PC-3 (cell line): ENCODE results near the gene IL20RA.

Experiments
- CTCF ChIP-seq: fragments of 300-600 bp; sonication (generic); conservative IDR thresholded peaks from 2 replicates; pipeline ENCODE4 v1.5.1; 2017; ENCODE audit warnings: antibody characterized with exemption, low read depth, mild to moderate bottlenecking, low read length
- EZH2 ChIP-seq: fragments of 300-600 bp; sonication (generic); IDR thresholded peaks from one replicate; pipeline ENCODE4 v1.6.1; 2017; ENCODE audit warnings: antibody characterized with exemption, mild to moderate bottlenecking, low read length; ENCODE audit not compliant: unreplicated experiment

- TF ChIP-seq EZH2 (no peak), CTCF (no peak)
Measured at GRCh38 chr6:137001299-137001976, 43.3 kb downstream of the IL20RA start.
